ENCODE results near the gene SLC27A6.

DNA sequence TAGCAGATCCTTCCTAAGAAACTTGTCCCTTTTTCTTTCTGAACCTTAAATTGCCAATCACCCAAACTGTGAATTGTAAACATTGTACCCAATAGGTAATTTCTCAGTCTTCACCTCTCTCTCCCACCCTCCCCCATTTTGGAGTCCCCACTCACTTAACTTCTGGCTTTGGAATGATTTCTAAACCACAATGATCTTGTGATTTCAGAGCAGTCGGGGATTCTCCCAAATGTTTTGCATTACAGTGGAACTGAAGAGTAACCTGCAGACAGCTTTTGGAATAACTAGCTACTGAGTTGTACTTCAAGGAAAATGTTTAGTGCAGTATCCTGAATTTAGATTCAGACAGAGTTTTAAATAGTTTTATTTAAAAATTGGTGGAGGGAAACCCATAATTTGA is 19.2 kb downstream of the SLC27A6 start:
- TF ChIP-seq, protein P1, sequence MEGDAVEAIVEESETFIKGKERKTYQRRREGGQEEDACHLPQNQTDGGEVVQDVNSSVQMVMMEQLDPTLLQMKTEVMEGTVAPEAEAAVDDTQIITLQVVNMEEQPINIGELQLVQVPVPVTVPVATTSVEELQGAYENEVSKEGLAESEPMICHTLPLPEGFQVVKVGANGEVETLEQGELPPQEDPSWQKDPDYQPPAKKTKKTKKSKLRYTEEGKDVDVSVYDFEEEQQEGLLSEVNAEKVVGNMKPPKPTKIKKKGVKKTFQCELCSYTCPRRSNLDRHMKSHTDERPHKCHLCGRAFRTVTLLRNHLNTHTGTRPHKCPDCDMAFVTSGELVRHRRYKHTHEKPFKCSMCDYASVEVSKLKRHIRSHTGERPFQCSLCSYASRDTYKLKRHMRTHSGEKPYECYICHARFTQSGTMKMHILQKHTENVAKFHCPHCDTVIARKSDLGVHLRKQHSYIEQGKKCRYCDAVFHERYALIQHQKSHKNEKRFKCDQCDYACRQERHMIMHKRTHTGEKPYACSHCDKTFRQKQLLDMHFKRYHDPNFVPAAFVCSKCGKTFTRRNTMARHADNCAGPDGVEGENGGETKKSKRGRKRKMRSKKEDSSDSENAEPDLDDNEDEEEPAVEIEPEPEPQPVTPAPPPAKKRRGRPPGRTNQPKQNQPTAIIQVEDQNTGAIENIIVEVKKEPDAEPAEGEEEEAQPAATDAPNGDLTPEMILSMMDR (IDR thresholded peaks at IDR 0.05), result no peak
- TF ChIP-seq POLR2A (IDR thresholded peaks at IDR 0.05) (no peak), POLR2AphosphoS5 (IDR thresholded peaks at IDR 0.05) (no peak), EP300 (IDR thresholded peaks at IDR 0.05) (no peak)

Data from upper lobe of left lung (tissue), 4 donors.